Caco-2 (cell line): ENCODE measurements around the gene PHACTR1. TPM values are rescaled to one million over a fixed set of nuclear protein-coding genes. Genes with fewer than 3 reads are reported as not detected.

Experiments
- BruUV-seq: library from RNA; stranded (reverse); fragments of 400-500 nt; replicated peaks from 2 replicates; lab custom pipeline; 2021; lab: Mats Ljungman, UMichigan
- CTCF ChIA-PET: fragments of 300-600 bp; sonication (Branson Sonifier 250); formaldehyde crosslinking; loops from one replicate; lab custom pipeline; 2022; ENCODE audit warnings: antibody characterized with exemption; lab: Charles Lee
- POLR2A ChIA-PET: fragments of 300-600 bp; sonication (Branson Sonifier 250); formaldehyde crosslinking; loops from one replicate; lab custom pipeline; 2022; ENCODE audit warnings: antibody characterized with exemption; lab: Charles Lee
- DNase-seq, 2 experiments: peaks; one replicate each; pipeline versions ENCODE4 v3.0.0 to v3.0.0-alpha.2; 2020 to 2022
- H3K27me3 ChIP-seq: replicated peaks from 2 replicates; pipeline ENCODE4 v1.6.0; 2011; ENCODE audit warnings: low read length; ENCODE audit not compliant: control insufficient read depth, insufficient read depth
- H3K36me3 ChIP-seq: 2 replicates; pipeline ENCODE4 v1.5.1; 2011; ENCODE audit warnings: low read length; ENCODE audit not compliant: control insufficient read depth, insufficient read depth
- H3K4me1 ChIP-seq: fragments of 250-450 bp; sonication (Bioruptor Pico); 2 replicates; pipeline ENCODE4 v1.5.1; 2020; ENCODE audit warnings: mild to moderate bottlenecking
- H3K4me3 ChIP-seq: 2 replicates; pipeline ENCODE4 v1.5.1; 2011; ENCODE audit warnings: low read depth, mild to moderate bottlenecking, control low read depth, low read length
- H3K9me3 ChIP-seq: fragments of 250-450 bp; sonication (Bioruptor Pico); 2 replicates; pipeline ENCODE4 v1.5.1; 2020; ENCODE audit warnings: mild to moderate bottlenecking, moderate library complexity
- H3K27ac Mint-ChIP-seq: one replicate; pipeline ENCODE4 v1.8.0; 2022; ENCODE audit warnings: mixed read lengths; ENCODE audit not compliant: unreplicated experiment
- H3K27me3 Mint-ChIP-seq: one replicate; pipeline ENCODE4 v1.8.0; 2022; ENCODE audit warnings: mixed read lengths; ENCODE audit not compliant: insufficient read depth, unreplicated experiment
- H3K36me3 Mint-ChIP-seq: one replicate; pipeline ENCODE4 v1.8.0; 2022; ENCODE audit warnings: mild to moderate bottlenecking, mixed read lengths; ENCODE audit not compliant: insufficient read depth, unreplicated experiment
- H3K4me1 Mint-ChIP-seq: one replicate; pipeline ENCODE4 v1.8.0; 2022; ENCODE audit warnings: low read depth, mixed read lengths; ENCODE audit not compliant: unreplicated experiment
- H3K4me3 Mint-ChIP-seq: one replicate; pipeline ENCODE4 v1.8.0; 2022; ENCODE audit warnings: mild to moderate bottlenecking, moderate library complexity, mixed read lengths; ENCODE audit not compliant: unreplicated experiment
- H3K9me3 Mint-ChIP-seq: one replicate; pipeline ENCODE4 v1.8.0; 2022; ENCODE audit warnings: mixed read lengths; ENCODE audit not compliant: unreplicated experiment
- CTCF ChIP-seq, 2 experiments: fragments of 200-600 bp in 1 of 2; IDR thresholded peaks; 1 replicate in 1 of 2; 2 replicates in 1 of 2; pipeline versions ENCODE4 v1.5.1 to v1.8.0; 2011 to 2022; ENCODE audit warnings: antibody characterized with exemption in 1 of 2, control low read depth in 1 of 2, inconsistent platforms in 1 of 2, low read depth in 1 of 2, low read length in 1 of 2, mild to moderate bottlenecking in 1 of 2, moderate library complexity in 1 of 2; ENCODE audit not compliant: insufficient read depth in 1 of 2, severe bottlenecking in 1 of 2, unreplicated experiment in 1 of 2
- intact Hi-C: fragments of 100-400 bp; cut with micrococcal nuclease; formaldehyde crosslinking; loops from one replicate; pipeline ENCODE4 v1.10.0; 2022; ENCODE audit not compliant: unreplicated experiment
- total RNA-seq: library from RNA; stranded (reverse); gene quantifications from 2 replicates; pipeline ENCODE4 v1.2.3, GENCODE V29; 2022

Gene PHACTR1
- total RNA-seq, 1 experiment from 2014 or later = 0.41 TPM

GRCh38 chr6:13005994-13006393, 289.4 kb downstream of the PHACTR1 start:
- DNase-seq = no peak
- Mint-ChIP-seq H3K27me3 (peaks cover 20% of the 10 kb centered on the region), H3K4me1 (no peaks in the 10 kb centered on the region), H3K36me3 (no peaks in the 10 kb centered on the region), H3K9me3 (no peaks in the 10 kb centered on the region), H3K4me3 (no peak overlapping the region), H3K27ac (no peak overlapping the region)
- CTCF ChIA-PET = no interaction called here
- no peaks in the 10 kb centered on the region for H3K36me3 ChIP-seq
- POLR2A ChIA-PET = no interaction called here
- no TSS peak for BruUV-seq
- H3K4me3 ChIP-seq = no peak overlapping the region
- H3K9me3 ChIP-seq = no peaks in the 10 kb centered on the region
- peaks cover 2% of the 10 kb centered on the region; the same call in 1 of the 2 replicates for H3K27me3 ChIP-seq
- TF ChIP-seq CTCF (IDR thresholded peaks at IDR 0.05; ENCODE audit: insufficient read depth in 1 of 2, low read depth in 1 of 2, low read length in 1 of 2, severe bottlenecking in 1 of 2, unreplicated experiment in 1 of 2) = no peak
- intact Hi-C loops = no loop called here
- no peaks in the 10 kb centered on the region for H3K4me1 ChIP-seq

- POLR2A ChIA-PET = no interaction called here
- peaks cover 23% of the 10 kb centered on the region for H3K27me3 Mint-ChIP-seq
Measured at GRCh38 chr6:13006578-13007300, 290.2 kb downstream of the PHACTR1 start.

DNA sequence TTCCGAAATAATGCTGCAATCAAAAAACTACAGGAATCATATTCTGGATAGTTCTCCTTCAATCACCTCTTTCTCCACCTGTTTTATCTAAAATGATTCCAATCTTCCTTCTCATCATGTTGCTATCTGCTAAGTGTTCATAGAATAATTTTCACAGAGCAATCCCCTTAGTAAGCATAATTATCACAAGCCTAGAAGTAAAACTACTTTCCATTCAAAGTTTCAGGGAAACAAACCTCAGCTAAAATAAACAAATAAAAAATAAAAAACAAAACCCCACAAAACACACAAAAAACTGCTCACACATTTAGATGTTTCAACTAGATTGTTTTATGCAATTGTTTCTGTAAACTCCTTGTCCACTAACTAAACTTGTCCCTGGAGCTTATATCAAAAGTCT, 291.2 kb downstream of the PHACTR1 start:
- ChIA-PET CTCF (no interaction called here), POLR2A (no interaction called here)
- Mint-ChIP-seq H3K36me3 (no peaks in the 10 kb centered on the region), H3K4me1 (peaks cover 9% of the 10 kb centered on the region), H3K27me3 (peaks cover 26% of the 10 kb centered on the region), H3K9me3 (no peaks in the 10 kb centered on the region), H3K4me3 (no peak overlapping the region), H3K27ac (no peak overlapping the region)
- no peaks in the 10 kb centered on the region for H3K36me3 ChIP-seq
- H3K27me3 ChIP-seq = peaks cover 2% of the 10 kb centered on the region; the same call in 1 of the 2 replicates
- DNase-seq = no peak
- no TSS peak for BruUV-seq
- intact Hi-C loops = no loop called here
- H3K9me3 ChIP-seq = no peaks in the 10 kb centered on the region
- no peak for TF ChIP-seq CTCF (IDR thresholded peaks at IDR 0.05; ENCODE audit: insufficient read depth in 1 of 2, low read depth in 1 of 2, low read length in 1 of 2, severe bottlenecking in 1 of 2, unreplicated experiment in 1 of 2)
- H3K4me3 ChIP-seq = no peak overlapping the region
- no peaks in the 10 kb centered on the region for H3K4me1 ChIP-seq

More at GRCh38 chr6:13006578-13007300, 290.2 kb downstream of the PHACTR1 start:
- H3K9me3 Mint-ChIP-seq = no peaks in the 10 kb centered on the region
- H3K4me3 ChIP-seq = no peak overlapping the region
- no peak for DNase-seq
- H3K9me3 ChIP-seq = no peaks in the 10 kb centered on the region
- intact Hi-C loops = no loop called here
- no peaks in the 10 kb centered on the region for H3K36me3 Mint-ChIP-seq
- TF ChIP-seq CTCF (IDR thresholded peaks at IDR 0.05; ENCODE audit: insufficient read depth in 1 of 2, low read depth in 1 of 2, low read length in 1 of 2, severe bottlenecking in 1 of 2, unreplicated experiment in 1 of 2) = no peak
- BruUV-seq = no TSS peak
- no peaks in the 10 kb centered on the region for H3K4me1 ChIP-seq
- H3K36me3 ChIP-seq = no peaks in the 10 kb centered on the region
- H3K4me3 Mint-ChIP-seq = no peak overlapping the region
- CTCF ChIA-PET = no interaction called here
- peaks cover 2% of the 10 kb centered on the region; the same call in 1 of the 2 replicates for H3K27me3 ChIP-seq
- H3K27ac Mint-ChIP-seq = no peak overlapping the region
- peaks cover 3% of the 10 kb centered on the region for H3K4me1 Mint-ChIP-seq
